HUDEP-2 (cell line): ENCODE results near the gene DNAJB11.
"Not testable (repeated sequence)": the region's sequence is repeated elsewhere in the genome, so short reads cannot be mapped to it uniquely, and the experiment has no call there.

Experiments used
- DNase-seq, 76 experiments: peaks; one replicate each; lab custom pipeline; 2025; ENCODE audit not compliant: unreplicated experiment in 76 of 76; lab: John Stamatoyannopoulos, UW

Gene DNAJB11

GRCh38 chr3:186617036-186617946 is 46.8 kb downstream of the DNAJB11 start:
- DNase-seq: peak in 74 of 76 experiments; percentile 1 to 81 (median 64)

DNA sequence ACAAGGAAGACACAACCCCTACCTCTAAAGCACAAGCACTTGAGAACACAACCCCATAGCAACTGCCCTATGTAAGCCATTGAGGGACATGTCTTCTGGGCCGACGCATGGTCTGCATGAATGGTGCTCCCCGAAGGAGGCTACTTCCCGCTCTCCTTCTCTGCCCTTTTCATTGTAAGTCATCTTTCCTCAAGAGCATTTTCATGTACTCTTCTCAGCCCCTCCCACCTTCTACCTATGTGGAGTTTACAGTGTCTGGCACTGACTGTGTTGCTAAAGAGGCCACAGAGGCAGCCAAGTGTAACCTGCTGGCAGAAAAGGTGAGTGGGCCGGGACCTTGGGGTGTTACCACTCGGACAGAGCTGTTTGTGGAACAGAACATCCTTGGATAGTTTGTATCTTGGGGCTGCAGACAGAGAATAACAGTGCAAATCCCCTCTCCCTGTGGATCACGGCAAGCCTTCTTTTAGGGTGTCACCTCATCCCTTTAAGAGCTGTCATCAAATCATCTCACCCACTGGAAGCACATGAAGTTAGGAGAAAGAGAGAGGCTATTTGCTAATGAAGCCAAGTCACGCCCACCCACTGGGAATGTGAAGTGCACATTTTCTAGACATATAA is 47.9 kb downstream of the DNAJB11 start:
- DNase-seq: no peak

GRCh38 chr3:186619787-186620212 is 49.3 kb downstream of the DNAJB11 start:
- no peak for DNase-seq

DNA sequence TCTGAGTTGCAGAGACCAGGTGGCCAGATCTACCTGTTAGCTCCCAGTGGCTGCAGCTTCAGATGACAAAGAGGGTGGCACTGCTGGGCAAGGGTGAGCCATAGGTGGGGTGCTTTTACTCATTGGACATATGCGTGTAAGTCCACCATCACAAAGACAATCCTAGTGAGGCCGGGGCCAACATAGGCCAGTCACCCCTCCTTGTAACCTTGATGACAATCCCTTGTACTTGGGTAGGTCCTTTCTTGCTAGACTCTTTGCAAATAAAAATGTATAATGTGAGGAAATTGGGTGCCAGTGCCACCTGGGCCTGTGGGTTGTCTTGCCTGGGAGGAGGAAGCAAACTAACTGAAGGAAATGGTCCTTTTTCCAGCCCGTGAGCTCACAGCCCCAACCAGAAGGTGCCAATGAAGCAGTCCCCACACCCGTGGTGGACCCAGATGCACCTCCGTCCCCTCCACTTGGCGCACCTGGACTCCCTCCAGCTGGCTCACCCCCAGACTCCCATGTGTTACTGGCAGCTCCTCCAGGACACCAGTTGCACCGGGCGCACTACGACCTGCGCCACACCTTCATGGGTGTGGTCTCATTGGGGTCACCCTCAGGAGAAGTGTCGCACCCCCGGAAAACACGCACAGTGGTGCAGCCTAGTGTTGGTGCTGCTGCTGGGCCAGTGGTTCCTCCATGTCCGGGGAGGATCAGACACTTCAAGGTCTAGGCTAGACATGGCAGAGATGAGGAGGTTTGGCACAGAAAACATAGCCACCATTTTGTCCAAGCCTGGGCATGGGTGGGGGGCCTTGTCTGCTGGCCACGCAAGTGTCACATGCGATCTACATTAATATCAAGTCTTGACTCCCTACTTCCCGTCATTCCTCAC is 49.9 kb downstream of the DNAJB11 start:
- DNase-seq: no peak

- DNase-seq: no peak
Measured at GRCh38 chr3:186621894-186622650, 51.6 kb downstream of the DNAJB11 start.

GRCh38 chr3:186622651-186623310 is 52.3 kb downstream of the DNAJB11 start:
- DNase-seq: no peak

DNA sequence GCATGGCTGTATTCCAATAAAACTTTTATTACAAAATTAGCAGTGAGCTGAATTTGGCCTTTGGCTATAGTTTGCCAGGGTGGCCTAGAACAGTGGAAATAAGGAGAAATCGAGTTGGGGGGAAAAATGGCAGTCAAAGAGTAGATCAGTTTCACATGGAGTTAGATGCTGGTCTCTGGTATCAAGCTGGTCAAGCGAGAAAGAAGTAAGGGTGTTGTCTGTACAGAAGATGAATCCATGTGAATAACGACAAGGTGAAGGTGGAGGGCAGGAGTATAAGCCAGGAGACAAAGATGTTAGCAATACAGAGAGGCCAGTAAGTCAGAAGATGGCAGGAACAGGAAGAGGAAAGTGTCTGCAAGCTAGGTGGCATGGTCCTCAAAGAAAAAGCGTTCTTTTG is 54.1 kb downstream of the DNAJB11 start:
- DNase-seq: no peak

DNA sequence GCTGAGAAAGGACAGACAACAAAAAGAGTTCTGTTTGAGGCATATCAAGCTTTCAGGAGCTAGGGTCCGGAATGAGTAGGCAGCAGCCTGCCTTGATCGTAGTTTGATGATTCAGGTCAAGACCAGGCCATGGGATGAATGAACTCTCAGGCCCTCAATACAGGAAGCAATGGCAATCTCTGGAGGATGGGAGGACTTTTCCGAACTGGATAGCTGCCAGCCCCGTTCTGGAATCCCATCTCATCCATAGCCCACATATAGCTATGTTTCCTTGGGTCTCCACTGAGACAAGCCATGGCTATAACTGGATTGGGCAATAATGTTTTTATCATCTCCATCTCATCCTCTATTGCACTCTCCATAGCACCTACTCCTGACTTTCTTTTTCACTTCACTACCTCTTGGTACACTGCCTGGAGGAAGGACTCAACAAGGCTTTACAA is 55.1 kb downstream of the DNAJB11 start:
- DNase-seq: no peak

- no peak for DNase-seq
Measured at GRCh38 chr3:186626254-186626847, 55.8 kb downstream of the DNAJB11 start.

GRCh38 chr3:186627852-186628414 is 57.4 kb downstream of the DNAJB11 start:
- no peak for DNase-seq

DNA sequence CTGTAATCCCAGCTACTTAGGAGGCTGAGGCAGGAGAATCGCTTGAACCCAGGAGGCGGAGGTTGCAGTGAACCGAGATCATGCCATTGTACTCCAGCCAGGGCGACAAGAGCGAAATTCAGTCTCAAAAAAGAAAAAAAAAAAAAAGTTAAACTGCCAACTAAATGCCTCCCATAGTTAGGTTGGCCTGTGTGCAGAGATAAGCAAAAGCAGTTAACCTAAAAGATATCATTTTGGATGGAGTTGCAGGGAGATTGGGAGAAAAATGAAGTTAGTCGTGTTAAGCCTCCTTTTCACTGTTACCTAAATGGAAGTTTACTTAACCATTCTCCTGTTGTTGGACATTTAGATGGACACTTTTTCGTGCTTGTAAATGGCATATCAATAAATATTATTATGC is 58.2 kb downstream of the DNAJB11 start:
- peak in 46 of 76 experiments; percentile 2 to 77 (median 34) for DNase-seq

GRCh38 chr3:186630950-186631641 is 60.6 kb downstream of the DNAJB11 start:
- DNase-seq: no peak

DNA sequence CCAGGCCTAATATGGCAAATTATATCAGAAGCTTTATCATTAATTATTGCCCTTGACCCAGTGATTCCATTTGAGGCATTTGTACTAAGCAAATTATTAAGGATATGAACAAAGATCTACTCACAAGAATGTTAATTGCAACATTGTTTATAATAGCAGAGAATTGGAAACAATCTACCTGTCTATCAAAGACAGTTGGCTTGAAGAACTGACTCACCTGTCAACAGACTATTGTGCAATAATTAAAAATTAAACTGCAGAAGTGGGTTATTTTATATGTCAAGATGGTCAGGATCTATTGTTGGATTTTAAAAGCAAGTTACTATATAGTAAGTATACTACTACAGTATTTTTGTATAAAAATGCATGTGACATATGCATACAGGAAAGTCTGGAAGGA is 63.0 kb downstream of the DNAJB11 start:
- DNase-seq: no peak

DNA sequence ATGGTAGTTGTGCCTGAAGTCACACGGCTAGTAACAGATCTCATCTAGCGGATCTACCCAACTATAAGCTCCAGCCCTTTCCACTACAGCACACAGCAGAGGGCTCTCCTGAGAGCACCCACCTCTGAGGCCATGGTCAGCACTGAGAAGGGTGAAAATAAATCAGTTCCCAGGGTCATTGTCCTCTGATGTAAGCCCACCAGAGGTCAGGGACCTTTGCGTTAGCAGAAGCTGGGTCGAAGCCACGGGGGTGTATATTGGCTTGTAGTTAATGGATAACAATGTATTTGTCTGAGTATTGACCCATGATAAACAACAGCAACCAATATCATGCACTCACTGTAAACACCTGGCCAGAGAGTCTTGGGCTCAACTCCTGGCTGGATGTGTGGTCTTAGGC is 63.7 kb downstream of the DNAJB11 start:
- not testable (repeated sequence) for DNase-seq
